Stomach (tissue), 4 donors: Measurements from ENCODE around the gene MPST.

ENCODE experiments used
- EP300 ChIP-seq: sonication (generic); formaldehyde crosslinking; IDR thresholded peaks from one replicate; pipeline ENCODE4 v1.6.1; 2017; ENCODE audit warnings: antibody characterized with exemption
- POLR2A ChIP-seq, 4 donors: fragments of 450-650 bp; IDR thresholded peaks; one replicate each; pipeline ENCODE4 v1.6.1; 2016; ENCODE audit warnings: antibody characterized with exemption in 4 of 4, control low read depth in 2 of 4, mild to moderate bottlenecking in 1 of 4, moderate library complexity in 1 of 4
- TF ChIP-seq, protein P1 (sequence below), 7 experiments: fragments of 450-650 bp in 4 of 7; fragments of 200-600 bp in 3 of 7; sonication (generic) in 3 of 7; IDR thresholded peaks; one replicate each; pipeline ENCODE4 v1.5.1; 2016 to 2019; ENCODE audit warnings: antibody characterized with exemption in 7 of 7, control low read depth in 2 of 7, mild to moderate bottlenecking in 1 of 7

DNA sequence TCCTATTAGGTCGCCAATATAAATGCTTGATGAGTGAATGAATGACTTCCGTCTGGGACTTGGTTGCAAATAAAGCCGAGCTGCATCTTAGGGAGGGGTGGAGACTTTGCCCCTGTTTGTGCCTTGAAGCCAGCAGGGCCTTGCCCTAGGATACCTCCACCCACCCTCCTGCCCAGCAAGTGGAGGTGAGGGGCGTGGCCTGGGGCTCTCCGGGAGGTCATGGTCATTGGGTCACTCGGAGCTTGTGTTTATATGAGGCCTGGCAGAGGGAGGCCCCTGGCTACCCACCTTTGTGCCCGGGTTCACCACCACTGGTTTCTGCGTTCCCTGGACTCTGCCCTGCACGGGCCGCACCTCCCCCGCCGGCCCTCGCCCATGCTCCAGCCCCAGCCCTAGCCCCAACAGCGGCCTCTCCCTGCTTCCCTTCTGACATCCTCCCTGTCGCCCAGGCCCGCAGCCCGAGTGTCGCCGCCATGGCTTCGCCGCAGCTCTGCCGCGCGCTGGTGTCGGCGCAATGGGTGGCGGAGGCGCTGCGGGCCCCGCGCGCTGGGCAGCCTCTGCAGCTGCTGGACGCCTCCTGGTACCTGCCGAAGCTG is 4.3 kb downstream of the MPST start:
- TF ChIP-seq, protein P1, sequence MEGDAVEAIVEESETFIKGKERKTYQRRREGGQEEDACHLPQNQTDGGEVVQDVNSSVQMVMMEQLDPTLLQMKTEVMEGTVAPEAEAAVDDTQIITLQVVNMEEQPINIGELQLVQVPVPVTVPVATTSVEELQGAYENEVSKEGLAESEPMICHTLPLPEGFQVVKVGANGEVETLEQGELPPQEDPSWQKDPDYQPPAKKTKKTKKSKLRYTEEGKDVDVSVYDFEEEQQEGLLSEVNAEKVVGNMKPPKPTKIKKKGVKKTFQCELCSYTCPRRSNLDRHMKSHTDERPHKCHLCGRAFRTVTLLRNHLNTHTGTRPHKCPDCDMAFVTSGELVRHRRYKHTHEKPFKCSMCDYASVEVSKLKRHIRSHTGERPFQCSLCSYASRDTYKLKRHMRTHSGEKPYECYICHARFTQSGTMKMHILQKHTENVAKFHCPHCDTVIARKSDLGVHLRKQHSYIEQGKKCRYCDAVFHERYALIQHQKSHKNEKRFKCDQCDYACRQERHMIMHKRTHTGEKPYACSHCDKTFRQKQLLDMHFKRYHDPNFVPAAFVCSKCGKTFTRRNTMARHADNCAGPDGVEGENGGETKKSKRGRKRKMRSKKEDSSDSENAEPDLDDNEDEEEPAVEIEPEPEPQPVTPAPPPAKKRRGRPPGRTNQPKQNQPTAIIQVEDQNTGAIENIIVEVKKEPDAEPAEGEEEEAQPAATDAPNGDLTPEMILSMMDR (IDR thresholded peaks at IDR 0.05): no peak
- TF ChIP-seq POLR2A (IDR thresholded peaks at IDR 0.05) (no peak), EP300 (no peak)
